K562 (cell line): ENCODE measurements around the gene PRICKLE3. TPM values are rescaled to one million over a fixed set of nuclear protein-coding genes. Genes with fewer than 3 reads are reported as not detected.

ENCODE experiments used
- BRCA1 ChIP-seq, 2 experiments: fragments of 450-650 bp in 1 of 2; sonication (generic) in 1 of 2; formaldehyde crosslinking in 1 of 2; IDR thresholded peaks; 2 replicates each; pipeline versions ENCODE4 v1.5.0 to v1.6.1; 2017 to 2020; ENCODE audit warnings: mild to moderate bottlenecking in 1 of 2, missing genetic modification reagents in 1 of 2
- CHD2 ChIP-seq: IDR thresholded peaks from 2 replicates; pipeline ENCODE4 v1.6.1; 2011; ENCODE audit warnings: low read depth, low read length
- CXXC5 ChIP-seq: fragments of 250-450 bp; sonication (Bioruptor Pico); IDR thresholded peaks from 2 replicates; pipeline ENCODE4 v1.8.0; 2022; ENCODE audit warnings: inconsistent platforms, mild to moderate bottlenecking, moderate library complexity
- FOXP1 ChIP-seq: sonication (generic); formaldehyde crosslinking; IDR thresholded peaks from 2 replicates; pipeline ENCODE4 v1.8.0; 2022; ENCODE audit warnings: mild to moderate bottlenecking, missing genetic modification reagents
- HMBOX1 ChIP-seq: sonication (generic); IDR thresholded peaks from 2 replicates; pipeline ENCODE4 v1.6.1; 2016
- HNRNPH1 ChIP-seq: fragments of 200-400 bp; formaldehyde crosslinking; optimal IDR thresholded peaks from 2 replicates; pipeline ENCODE3; 2017; ENCODE audit warnings: low read depth, mild to moderate bottlenecking, low read length, moderate library complexity
- NCOA4 ChIP-seq: fragments of 450-650 bp; IDR thresholded peaks from 2 replicates; pipeline ENCODE4 v1.6.1; 2018; ENCODE audit warnings: mild to moderate bottlenecking; ENCODE audit not compliant: partially characterized antibody
- NR0B1 ChIP-seq: fragments of 450-650 bp; IDR thresholded peaks from one replicate; pipeline ENCODE4 v1.6.1; 2018; ENCODE audit warnings: mild to moderate bottlenecking, moderate library complexity; ENCODE audit not compliant: partially characterized antibody
- PREB ChIP-seq: sonication (generic); formaldehyde crosslinking; IDR thresholded peaks from 2 replicates; pipeline ENCODE4 v1.8.1; 2023; ENCODE audit warnings: mild to moderate bottlenecking, missing genetic modification reagents
- RREB1 ChIP-seq: fragments of 250-450 bp; sonication (Bioruptor Pico); IDR thresholded peaks from 2 replicates; pipeline ENCODE4 v1.4.0; 2020
- ZC3H8 ChIP-seq: fragments of 450-650 bp; IDR thresholded peaks from 2 replicates; pipeline ENCODE4 v1.6.1; 2017
- ZNF398 ChIP-seq: fragments of 250-450 bp; sonication (Bioruptor Pico); IDR thresholded peaks from 2 replicates; pipeline ENCODE4 v1.8.0; 2021; ENCODE audit warnings: moderate library complexity, mild to moderate bottlenecking, inconsistent platforms
- ZNF436 ChIP-seq: fragments of 250-450, 450-650 bp; sonication (Bioruptor Pico); formaldehyde crosslinking; IDR thresholded peaks from 2 replicates; pipeline ENCODE4 v1.7.0; 2020; ENCODE audit warnings: mild to moderate bottlenecking
- polyA plus RNA-seq, 8 experiments: library from polyadenylated mRNA; depleted of rRNA in 4 of 8; stranded (reverse) in 5 of 8; unstranded in 3 of 8; fragments of >200 nt; fragmentation: Nextera tagmentation in 2 of 8; fragmentation: Illumina TruSeq in 1 of 8; extraction: Ambion mirVana in 2 of 8; extraction: Trizol in 1 of 8; gene quantifications; 2 replicates each; pipeline versions ENCODE4 v1.2.1 to v1.2.3, GENCODE V29; 2011 to 2014; ENCODE audit warnings: inconsistent platforms in 1 of 8, missing spikeins in 1 of 8
- total RNA-seq, 7 experiments: library from RNA; depleted of rRNA in 6 of 7; stranded (reverse); fragments of >200 nt in 6 of 7; fragmentation: Illumina TruSeq in 2 of 7; extraction: Trizol in 2 of 7; gene quantifications; 2 replicates each; pipeline versions ENCODE4 v1.2.1 to v1.2.3, GENCODE V29; 2011 to 2021; ENCODE audit warnings: low replicate concordance in 1 of 7
- TF ChIP-seq, protein P1 (sequence below): fragments of 450-650 bp; formaldehyde crosslinking; IDR thresholded peaks from 2 replicates; pipeline ENCODE4 v1.4.0; 2022; ENCODE audit warnings: missing genetic modification characterization

The PRICKLE3 gene
- total and polyA plus RNA-seq, 9 of the 15 experiments (the other 6 are each of a cell fraction or from before 2014, with no cell fraction given): 1.1 to 44.3 (median 14.0) TPM

DNA sequence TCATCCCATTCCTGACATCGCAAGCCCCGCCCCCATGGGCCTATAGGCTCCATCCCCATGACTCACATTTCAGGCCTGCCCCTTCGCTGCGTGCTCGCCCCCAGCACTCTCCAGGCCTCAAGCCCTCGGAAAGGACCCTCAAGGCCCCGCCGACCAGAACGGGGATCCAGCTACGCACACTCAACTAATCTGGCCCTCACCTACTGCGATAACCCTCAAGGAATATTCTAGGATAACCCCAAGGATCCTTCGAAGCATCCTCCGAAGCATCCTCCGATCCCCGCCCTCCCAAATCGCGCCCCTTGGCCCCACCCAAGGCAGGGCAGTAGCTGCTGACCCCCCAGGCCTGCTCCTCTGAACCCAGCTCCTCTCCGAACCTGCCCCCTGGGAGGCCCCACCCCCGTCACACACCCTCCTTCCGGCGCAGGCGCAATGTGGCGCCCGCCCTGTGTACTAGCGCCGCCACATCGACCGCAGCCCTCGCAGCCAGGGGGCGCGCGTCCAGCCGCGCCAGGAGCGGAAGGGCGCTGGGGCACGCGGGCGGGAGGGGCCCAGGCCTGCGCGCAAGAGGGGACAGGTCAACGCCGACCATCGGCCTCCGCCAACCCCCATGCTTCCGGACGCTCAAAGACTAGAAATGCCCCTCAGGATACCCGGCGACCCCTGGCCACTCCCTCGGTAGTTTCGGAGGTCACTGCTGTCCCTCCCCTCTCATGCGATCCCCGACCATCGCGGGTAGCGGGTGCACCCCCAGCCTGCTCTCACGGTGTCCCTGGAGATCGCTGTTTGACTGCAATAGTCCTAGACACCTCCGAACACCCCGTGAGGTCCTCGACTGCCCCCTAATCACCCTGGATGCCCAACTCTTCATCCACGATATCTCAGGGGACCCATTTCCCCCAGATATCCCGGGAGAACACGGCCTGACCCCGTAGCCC lies 30.0 kb downstream of the PRICKLE3 start (continued):
- no peak for TF ChIP-seq ZC3H8
- no peak for TF ChIP-seq NR0B1
- TF ChIP-seq, protein P1, sequence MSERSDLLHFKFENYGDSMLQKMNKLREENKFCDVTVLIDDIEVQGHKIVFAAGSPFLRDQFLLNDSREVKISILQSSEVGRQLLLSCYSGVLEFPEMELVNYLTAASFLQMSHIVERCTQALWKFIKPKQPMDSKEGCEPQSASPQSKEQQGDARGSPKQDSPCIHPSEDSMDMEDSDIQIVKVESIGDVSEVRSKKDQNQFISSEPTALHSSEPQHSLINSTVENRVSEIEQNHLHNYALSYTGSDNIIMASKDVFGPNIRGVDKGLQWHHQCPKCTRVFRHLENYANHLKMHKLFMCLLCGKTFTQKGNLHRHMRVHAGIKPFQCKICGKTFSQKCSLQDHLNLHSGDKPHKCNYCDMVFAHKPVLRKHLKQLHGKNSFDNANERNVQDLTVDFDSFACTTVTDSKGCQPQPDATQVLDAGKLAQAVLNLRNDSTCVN (CRISPR knock-in tag): no peak
- TF ChIP-seq PREB (CRISPR knock-in tag): no peak
- peak; percentile 89 for TF ChIP-seq CXXC5 (CRISPR knock-in tag)
- TF ChIP-seq CHD2: no peak
- no peak for TF ChIP-seq ZNF398 (CRISPR knock-in tag)
- no peak for TF ChIP-seq BRCA1 (IDR thresholded peaks at IDR 0.05)
- no peak for TF ChIP-seq BRCA1 (CRISPR knock-in tag; IDR thresholded peaks at IDR 0.05)
- TF ChIP-seq HMBOX1: no peak
- TF ChIP-seq NCOA4: no peak
- TF ChIP-seq FOXP1 (CRISPR knock-in tag): peak; percentile 97
- no peak for TF ChIP-seq HNRNPH1
- TF ChIP-seq ZNF436: no peak
- no peak for TF ChIP-seq RREB1
